Measurements from ENCODE around the gene ZBTB20.

Gene ZBTB20

DNA sequence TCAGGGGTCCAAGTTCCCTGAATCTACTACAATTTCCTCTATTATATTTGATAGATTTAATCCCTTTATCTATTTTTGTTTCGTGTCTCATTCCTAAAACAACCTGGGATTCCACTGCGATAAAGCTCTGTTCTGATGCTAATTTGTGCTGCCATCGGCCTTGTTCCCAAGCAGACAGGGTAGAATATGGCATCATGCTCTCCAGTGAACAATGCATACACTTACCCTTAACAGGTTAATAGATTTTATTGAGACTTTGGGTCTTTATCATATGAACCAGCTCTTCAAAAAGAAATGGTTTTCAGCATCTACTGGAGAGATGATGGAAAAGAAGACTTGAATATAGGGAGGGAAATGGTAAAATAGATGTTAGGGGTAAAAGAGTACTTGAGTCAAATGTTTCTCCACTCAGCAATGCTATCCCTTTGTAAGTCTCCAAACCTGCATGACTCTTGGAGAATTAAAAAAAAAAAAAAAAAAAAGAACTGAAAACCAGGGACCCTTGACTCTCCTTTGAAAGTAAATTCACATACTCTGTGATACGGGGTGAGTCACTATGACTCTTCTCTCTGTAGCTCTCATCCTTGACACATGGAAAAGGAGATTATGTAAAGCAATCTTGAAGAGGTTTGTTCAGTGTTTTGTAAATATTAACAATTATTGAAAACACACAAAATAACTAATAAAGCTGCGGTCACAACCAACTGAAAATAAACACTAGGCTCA is 268.8 kb downstream of the ZBTB20 start:
- no peak overlapping the region for H3K4me2 ChIP-seq (ENCODE audit: low read depth, low read length)
- H3K9me3 ChIP-seq (replicated peaks; ENCODE audit: insufficient read depth, low read length): no peaks in the 10 kb centered on the region
- H3K27me3 ChIP-seq (replicated peaks; ENCODE audit: insufficient read depth, low read length): no peaks in the 10 kb centered on the region
- H3K36me3 ChIP-seq (replicated peaks; ENCODE audit: insufficient read depth, low read length): no peaks in the 10 kb centered on the region
- H3K9me2 ChIP-seq (replicated peaks; ENCODE audit: insufficient read depth, low read length): no peaks in the 10 kb centered on the region
- DNase-seq: no peak
- no peaks in the 10 kb centered on the region for H3K79me2 ChIP-seq (ENCODE audit: low read length)
- no peaks in the 10 kb centered on the region for H4K20me1 ChIP-seq (ENCODE audit: insufficient read depth, low read length)
- no peak overlapping the region for H3K27ac ChIP-seq (ENCODE audit: low read length)
- H3F3A ChIP-seq (ENCODE audit: insufficient read depth, low read length): no peaks in the 10 kb centered on the region
- no peak overlapping the region for H3K4me3 ChIP-seq (ENCODE audit: low read length)
- H3K9ac ChIP-seq (ENCODE audit: low read length): no peak overlapping the region
- TF ChIP-seq EZH2 (optimal IDR thresholded peaks at IDR 0.05; ENCODE audit: low read depth, low read length): no peak
- TF ChIP-seq, protein P1, sequence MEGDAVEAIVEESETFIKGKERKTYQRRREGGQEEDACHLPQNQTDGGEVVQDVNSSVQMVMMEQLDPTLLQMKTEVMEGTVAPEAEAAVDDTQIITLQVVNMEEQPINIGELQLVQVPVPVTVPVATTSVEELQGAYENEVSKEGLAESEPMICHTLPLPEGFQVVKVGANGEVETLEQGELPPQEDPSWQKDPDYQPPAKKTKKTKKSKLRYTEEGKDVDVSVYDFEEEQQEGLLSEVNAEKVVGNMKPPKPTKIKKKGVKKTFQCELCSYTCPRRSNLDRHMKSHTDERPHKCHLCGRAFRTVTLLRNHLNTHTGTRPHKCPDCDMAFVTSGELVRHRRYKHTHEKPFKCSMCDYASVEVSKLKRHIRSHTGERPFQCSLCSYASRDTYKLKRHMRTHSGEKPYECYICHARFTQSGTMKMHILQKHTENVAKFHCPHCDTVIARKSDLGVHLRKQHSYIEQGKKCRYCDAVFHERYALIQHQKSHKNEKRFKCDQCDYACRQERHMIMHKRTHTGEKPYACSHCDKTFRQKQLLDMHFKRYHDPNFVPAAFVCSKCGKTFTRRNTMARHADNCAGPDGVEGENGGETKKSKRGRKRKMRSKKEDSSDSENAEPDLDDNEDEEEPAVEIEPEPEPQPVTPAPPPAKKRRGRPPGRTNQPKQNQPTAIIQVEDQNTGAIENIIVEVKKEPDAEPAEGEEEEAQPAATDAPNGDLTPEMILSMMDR (IDR thresholded peaks at IDR 0.05; ENCODE audit: low read length): no peak
- no peak for TF ChIP-seq EZH2phosphoT487 (IDR thresholded peaks at IDR 0.05; ENCODE audit: low read length)
- H2AFZ ChIP-seq (ENCODE audit: low read length): no peak overlapping the region
- H3K4me1 ChIP-seq (ENCODE audit: low read length): no peaks in the 10 kb centered on the region

DNA sequence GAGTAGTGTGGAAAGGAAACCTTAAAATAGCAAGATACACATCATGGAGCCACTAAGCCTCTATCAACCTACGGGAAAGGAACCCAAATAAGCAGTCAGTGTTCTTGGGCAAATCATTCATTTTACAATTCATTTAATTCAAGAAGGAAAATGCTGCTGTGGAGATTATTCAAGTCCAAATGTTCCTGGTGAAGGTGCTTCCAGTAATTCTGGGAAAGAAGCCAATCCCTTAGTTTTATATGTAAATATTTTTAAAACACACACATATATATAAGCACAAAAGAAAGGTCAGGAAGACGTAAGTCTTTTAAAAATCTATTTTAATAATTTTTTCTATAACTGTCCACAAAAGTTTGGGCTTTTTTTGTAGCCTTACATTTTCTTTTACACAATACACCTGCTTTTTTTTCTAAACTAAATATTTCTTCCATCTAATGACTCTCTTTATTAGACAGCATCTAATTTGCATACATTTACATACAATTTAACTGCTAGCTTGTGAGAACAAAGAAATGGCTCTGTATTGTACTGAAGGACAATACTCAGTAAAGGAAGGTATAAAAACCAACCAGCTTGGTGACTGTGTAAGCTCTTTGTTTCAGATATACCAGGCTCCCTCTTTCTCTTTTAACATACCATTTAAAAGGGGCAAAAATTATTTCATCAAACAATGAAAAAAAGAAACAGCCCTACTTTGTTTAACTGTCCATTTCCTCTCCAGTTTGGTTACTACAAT is 269.5 kb downstream of the ZBTB20 start:
- no peak overlapping the region for H3K27ac ChIP-seq (ENCODE audit: low read length)
- H3K79me2 ChIP-seq (ENCODE audit: low read length): no peaks in the 10 kb centered on the region
- H3K4me3 ChIP-seq (ENCODE audit: low read length): no peak overlapping the region
- TF ChIP-seq, protein P1 (IDR thresholded peaks at IDR 0.05; ENCODE audit: low read length): no peak
- TF ChIP-seq EZH2phosphoT487 (IDR thresholded peaks at IDR 0.05; ENCODE audit: low read length): no peak
- no peak for TF ChIP-seq EZH2 (optimal IDR thresholded peaks at IDR 0.05; ENCODE audit: low read depth, low read length)
- no peaks in the 10 kb centered on the region for H3K36me3 ChIP-seq (replicated peaks; ENCODE audit: insufficient read depth, low read length)
- H3K9me2 ChIP-seq (replicated peaks; ENCODE audit: insufficient read depth, low read length): no peaks in the 10 kb centered on the region
- no peaks in the 10 kb centered on the region for H3K4me1 ChIP-seq (ENCODE audit: low read length)
- H4K20me1 ChIP-seq (ENCODE audit: insufficient read depth, low read length): no peaks in the 10 kb centered on the region
- no peaks in the 10 kb centered on the region for H3K9me3 ChIP-seq (replicated peaks; ENCODE audit: insufficient read depth, low read length)
- H3K9ac ChIP-seq (ENCODE audit: low read length): no peak overlapping the region
- H2AFZ ChIP-seq (ENCODE audit: low read length): no peak overlapping the region
- no peak for DNase-seq
- H3F3A ChIP-seq (ENCODE audit: insufficient read depth, low read length): no peaks in the 10 kb centered on the region
- H3K27me3 ChIP-seq (replicated peaks; ENCODE audit: insufficient read depth, low read length): no peaks in the 10 kb centered on the region
- H3K4me2 ChIP-seq (ENCODE audit: low read depth, low read length): no peak overlapping the region

DNA sequence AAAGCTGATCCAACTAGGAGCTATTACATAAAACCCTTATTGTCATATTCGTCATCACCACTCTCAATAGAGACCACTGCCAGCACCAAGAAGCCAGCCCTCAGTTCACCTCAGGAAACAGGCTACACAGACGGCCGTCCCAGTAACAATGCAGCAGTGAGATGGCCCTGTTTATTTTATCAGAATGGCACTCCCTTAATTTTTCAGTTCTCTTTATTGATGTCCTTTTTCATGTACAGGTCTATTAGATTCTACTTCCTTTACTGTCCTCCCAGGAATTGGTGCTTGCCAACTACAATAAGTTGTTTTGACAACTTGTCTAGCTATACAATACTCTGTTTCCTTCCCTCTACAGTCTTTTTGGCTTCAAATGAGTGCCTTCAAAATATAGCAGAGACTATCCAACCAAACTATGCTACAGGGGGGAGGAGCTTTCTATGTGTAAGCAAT is 272.5 kb downstream of the ZBTB20 start:
- H4K20me1 ChIP-seq (ENCODE audit: insufficient read depth, low read length): no peaks in the 10 kb centered on the region
- DNase-seq: no peak
- H3K9me2 ChIP-seq (replicated peaks; ENCODE audit: insufficient read depth, low read length): no peaks in the 10 kb centered on the region
- no peaks in the 10 kb centered on the region for H3K79me2 ChIP-seq (ENCODE audit: low read length)
- no peaks in the 10 kb centered on the region for H3F3A ChIP-seq (ENCODE audit: insufficient read depth, low read length)
- H3K4me2 ChIP-seq (ENCODE audit: low read depth, low read length): no peak overlapping the region
- no peaks in the 10 kb centered on the region for H3K27me3 ChIP-seq (replicated peaks; ENCODE audit: insufficient read depth, low read length)
- no peaks in the 10 kb centered on the region for H3K4me1 ChIP-seq (ENCODE audit: low read length)
- TF ChIP-seq EZH2 (optimal IDR thresholded peaks at IDR 0.05; ENCODE audit: low read depth, low read length): no peak
- TF ChIP-seq, protein P1 (IDR thresholded peaks at IDR 0.05; ENCODE audit: low read length): no peak
- TF ChIP-seq EZH2phosphoT487 (IDR thresholded peaks at IDR 0.05; ENCODE audit: low read length): no peak
- H3K9me3 ChIP-seq (replicated peaks; ENCODE audit: insufficient read depth, low read length): no peaks in the 10 kb centered on the region
- H3K27ac ChIP-seq (ENCODE audit: low read length): no peak overlapping the region
- H3K4me3 ChIP-seq (ENCODE audit: low read length): no peak overlapping the region
- H2AFZ ChIP-seq (ENCODE audit: low read length): no peak overlapping the region
- H3K36me3 ChIP-seq (replicated peaks; ENCODE audit: insufficient read depth, low read length): no peaks in the 10 kb centered on the region
- H3K9ac ChIP-seq (ENCODE audit: low read length): no peak overlapping the region

Measured in MM.1S (cell line).